ENCODE results near the gene SLC25A14.

The SLC25A14 gene

GRCh38 chrX:130340271-130340670 lies 552 bp downstream of the SLC25A14 start:
- peak overlapping the region; percentile 87 for H3K4me3 ChIP-seq (ENCODE audit: low read length)
- peak overlapping the region; percentile 85 for H3K9ac ChIP-seq (ENCODE audit: low read length)
- no peaks in the 10 kb centered on the region for H3K36me3 ChIP-seq (replicated peaks; ENCODE audit: insufficient read depth, low read length)
- no peaks in the 10 kb centered on the region for H3F3A ChIP-seq (ENCODE audit: insufficient read depth, low read length)
- no peak overlapping the region; the same call in 1 of the 2 replicates for H3K27ac ChIP-seq (ENCODE audit: low read length)
- no peaks in the 10 kb centered on the region for H3K4me1 ChIP-seq (ENCODE audit: low read length)
- peak overlapping the region; percentile 68 for H3K4me2 ChIP-seq (ENCODE audit: low read depth, low read length)
- TF ChIP-seq EZH2phosphoT487 (IDR thresholded peaks at IDR 0.05; ENCODE audit: low read length) (no peak), EZH2 (optimal IDR thresholded peaks at IDR 0.05; ENCODE audit: low read depth, low read length) (no peak), CTCF (IDR thresholded peaks at IDR 0.05; ENCODE audit: low read length) (no peak)
- peak overlapping the region; percentile 95 for H2AFZ ChIP-seq (ENCODE audit: low read length)
- no peaks in the 10 kb centered on the region for H4K20me1 ChIP-seq (ENCODE audit: insufficient read depth, low read length)
- H3K9me2 ChIP-seq (replicated peaks; ENCODE audit: insufficient read depth, low read length): no peaks in the 10 kb centered on the region
- H3K9me3 ChIP-seq (replicated peaks; ENCODE audit: insufficient read depth, low read length): no peaks in the 10 kb centered on the region
- H3K27me3 ChIP-seq (replicated peaks; ENCODE audit: insufficient read depth, low read length): no peaks in the 10 kb centered on the region
- DNase-seq: no peak
- no peaks in the 10 kb centered on the region for H3K79me2 ChIP-seq (ENCODE audit: low read length)

GRCh38 chrX:130343411-130343810 lies 3.7 kb downstream of the SLC25A14 start:
- TF ChIP-seq EZH2 (optimal IDR thresholded peaks at IDR 0.05; ENCODE audit: low read depth, low read length): no peak
- TF ChIP-seq CTCF (IDR thresholded peaks at IDR 0.05; ENCODE audit: low read length): no peak
- no peak for TF ChIP-seq EZH2phosphoT487 (IDR thresholded peaks at IDR 0.05; ENCODE audit: low read length)
- Histone ChIP-seq H3F3A (ENCODE audit: insufficient read depth, low read length) (no peaks in the 10 kb centered on the region), H3K9ac (ENCODE audit: low read length) (no peak overlapping the region), H3K9me3 (replicated peaks; ENCODE audit: insufficient read depth, low read length) (no peaks in the 10 kb centered on the region), H3K9me2 (replicated peaks; ENCODE audit: insufficient read depth, low read length) (no peaks in the 10 kb centered on the region), H3K27me3 (replicated peaks; ENCODE audit: insufficient read depth, low read length) (no peaks in the 10 kb centered on the region), H3K36me3 (replicated peaks; ENCODE audit: insufficient read depth, low read length) (no peaks in the 10 kb centered on the region), H3K4me1 (ENCODE audit: low read length) (no peaks in the 10 kb centered on the region), H3K4me3 (ENCODE audit: low read length) (no peak overlapping the region), H2AFZ (ENCODE audit: low read length) (no peak overlapping the region), H3K4me2 (ENCODE audit: low read depth, low read length) (no peak overlapping the region), H3K27ac (ENCODE audit: low read length) (no peak overlapping the region), H4K20me1 (ENCODE audit: insufficient read depth, low read length) (no peaks in the 10 kb centered on the region), H3K79me2 (ENCODE audit: low read length) (no peaks in the 10 kb centered on the region)
- no peak for DNase-seq

GRCh38 chrX:130347321-130347720 lies 7.6 kb downstream of the SLC25A14 start:
- H3K4me3 ChIP-seq (ENCODE audit: low read length): no peak overlapping the region
- H4K20me1 ChIP-seq (ENCODE audit: insufficient read depth, low read length): no peaks in the 10 kb centered on the region
- H3K9me2 ChIP-seq (replicated peaks; ENCODE audit: insufficient read depth, low read length): no peaks in the 10 kb centered on the region
- H3K27ac ChIP-seq (ENCODE audit: low read length): no peak overlapping the region
- DNase-seq: no peak
- H3K79me2 ChIP-seq (ENCODE audit: low read length): no peaks in the 10 kb centered on the region
- no peak overlapping the region for H3K9ac ChIP-seq (ENCODE audit: low read length)
- TF ChIP-seq CTCF (IDR thresholded peaks at IDR 0.05; ENCODE audit: low read length) (no peak), EZH2phosphoT487 (IDR thresholded peaks at IDR 0.05; ENCODE audit: low read length) (no peak), EZH2 (optimal IDR thresholded peaks at IDR 0.05; ENCODE audit: low read depth, low read length) (no peak)
- H2AFZ ChIP-seq (ENCODE audit: low read length): no peak overlapping the region
- peaks cover 10% of the 10 kb centered on the region; the same call in 1 of the 2 replicates for H3K4me1 ChIP-seq (ENCODE audit: low read length)
- no peaks in the 10 kb centered on the region for H3K9me3 ChIP-seq (replicated peaks; ENCODE audit: insufficient read depth, low read length)
- H3K36me3 ChIP-seq (replicated peaks; ENCODE audit: insufficient read depth, low read length): 0 out of 2 replicates have a peak, but pooled peaks cover 3% of the 10 kb centered on the region
- H3F3A ChIP-seq (ENCODE audit: insufficient read depth, low read length): no peaks in the 10 kb centered on the region
- no peaks in the 10 kb centered on the region for H3K27me3 ChIP-seq (replicated peaks; ENCODE audit: insufficient read depth, low read length)
- no peak overlapping the region for H3K4me2 ChIP-seq (ENCODE audit: low read depth, low read length)

Data from MM.1S (cell line).